ENCODE results near the gene SHOX. TPM values are rescaled to one million over a fixed set of nuclear protein-coding genes. Genes with fewer than 3 reads are reported as not detected.
"Not testable (repeated sequence)": the region's sequence is repeated elsewhere in the genome, so short reads cannot be mapped to it uniquely, and the experiment has no call there.

Gene SHOX
- not detected for total RNA-seq
- long read RNA-seq, donor 1, result 0 reads
- long read RNA-seq, donor 2, result 0 reads

DNA sequence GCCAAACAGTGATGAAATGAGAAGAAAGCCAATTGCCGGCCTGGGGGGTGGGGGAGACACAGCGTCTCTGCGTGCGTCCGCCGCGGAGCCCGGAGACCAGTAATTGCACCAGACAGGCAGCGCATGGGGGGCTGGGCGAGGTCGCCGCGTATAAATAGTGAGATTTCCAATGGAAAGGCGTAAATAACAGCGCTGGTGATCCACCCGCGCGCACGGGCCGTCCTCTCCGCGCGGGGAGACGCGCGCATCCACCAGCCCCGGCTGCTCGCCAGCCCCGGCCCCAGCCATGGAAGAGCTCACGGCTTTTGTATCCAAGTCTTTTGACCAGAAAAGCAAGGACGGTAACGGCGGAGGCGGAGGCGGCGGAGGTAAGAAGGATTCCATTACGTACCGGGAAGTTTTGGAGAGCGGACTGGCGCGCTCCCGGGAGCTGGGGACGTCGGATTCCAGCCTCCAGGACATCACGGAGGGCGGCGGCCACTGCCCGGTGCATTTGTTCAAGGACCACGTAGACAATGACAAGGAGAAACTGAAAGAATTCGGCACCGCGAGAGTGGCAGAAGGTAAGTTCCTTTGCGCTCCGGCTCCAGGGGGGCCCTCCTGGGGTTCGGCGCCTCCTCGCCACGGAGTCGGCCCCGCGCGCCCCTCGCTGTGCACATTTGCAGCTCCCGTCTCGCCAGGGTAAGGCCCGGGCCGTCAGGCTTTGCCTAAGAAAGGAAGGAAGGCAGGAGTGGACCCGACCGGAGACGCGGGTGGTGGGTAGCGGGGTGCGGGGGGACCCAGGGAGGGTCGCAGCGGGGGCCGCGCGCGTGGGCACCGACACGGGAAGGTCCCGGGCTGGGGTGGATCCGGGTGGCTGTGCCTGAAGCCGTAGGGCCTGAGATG is at the start of gene SHOX:
Gene SHOX (plus strand): TSS at position 180 of the 885 bp plus-strand sequence. CDS start 107 bp downstream, at position 287.
- intact Hi-C loops (cut with DNase I), result no loop called here
- peak; percentile 72 for DNase-seq (ENCODE audit: low spot score)

DNA sequence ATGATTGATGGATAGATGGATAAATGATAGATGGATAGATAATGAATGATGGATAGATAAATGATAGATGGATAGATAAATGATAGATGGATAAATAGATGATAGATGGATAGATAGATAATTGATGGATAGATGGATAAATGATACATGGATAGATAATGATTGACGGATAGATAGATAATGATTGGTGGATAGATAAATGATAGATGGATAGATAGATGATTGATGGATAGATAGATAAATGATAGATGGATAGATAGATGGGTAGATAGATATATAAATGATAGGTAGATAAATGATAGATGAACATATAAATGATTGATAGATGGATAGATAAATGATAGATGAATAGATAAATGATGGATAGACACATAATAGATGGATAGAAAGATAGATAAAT is 49.5 kb upstream of the SHOX start:
- DNase-seq (ENCODE audit: low spot score), result no peak
- intact Hi-C loops (cut with DNase I), result no loop called here

DNA sequence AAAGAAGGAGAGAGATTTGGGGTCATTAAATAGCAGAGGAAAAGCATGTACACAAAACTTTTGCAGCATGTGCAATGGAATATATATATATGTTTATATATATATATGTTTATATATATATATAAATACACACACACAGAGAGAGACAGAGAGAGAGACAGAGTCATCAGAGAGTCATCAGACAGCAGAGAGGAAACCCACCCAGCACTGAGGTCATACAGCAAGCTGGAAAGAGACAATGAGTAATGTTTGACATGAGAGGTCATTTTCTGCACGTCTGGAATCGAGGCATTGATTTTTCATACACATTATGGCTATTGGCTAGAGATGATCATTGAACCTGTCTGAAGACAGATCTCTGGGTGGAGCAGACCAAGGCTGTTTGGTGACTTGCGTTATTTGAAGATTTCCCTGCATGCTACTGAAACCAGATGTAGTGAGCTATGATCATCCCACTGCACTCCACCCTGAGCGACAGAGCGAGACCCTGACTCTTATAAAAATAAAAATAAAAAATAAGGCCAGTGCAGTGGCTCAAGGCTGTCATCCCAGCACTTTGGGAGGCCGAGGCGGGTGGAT is 48.8 kb upstream of the SHOX start:
- DNase-seq (ENCODE audit: low spot score), result no peak
- intact Hi-C loops (cut with DNase I), result no loop called here

DNA sequence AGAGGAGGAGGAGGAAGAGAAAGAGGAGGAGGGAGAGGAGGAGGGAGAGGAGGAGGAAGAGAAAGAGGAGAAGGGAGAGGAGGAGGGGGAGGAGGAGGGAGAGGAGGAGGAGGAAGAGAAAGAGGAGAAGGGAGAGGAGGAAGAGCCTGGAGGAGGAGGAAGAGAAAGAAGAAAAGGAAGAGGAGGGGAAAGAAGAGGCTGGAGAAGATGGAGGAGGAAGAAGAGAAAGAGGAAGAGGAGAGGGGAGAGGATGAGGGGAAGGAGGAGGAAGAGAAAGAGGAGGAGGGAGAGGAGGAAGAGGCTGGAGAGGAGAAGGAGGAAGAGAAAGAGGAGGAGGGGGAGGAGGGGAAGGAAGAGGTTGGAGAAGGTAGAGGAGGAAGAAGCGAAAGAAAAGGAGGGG is 46.0 kb upstream of the SHOX start:
- DNase-seq (ENCODE audit: low spot score), result no peak
- intact Hi-C loops (cut with DNase I), result no loop called here

- DNase-seq (ENCODE audit: low spot score), result no peak
- intact Hi-C loops (cut with DNase I), result no loop called here
Observed at GRCh38 chrX:585115-585808, 45.3 kb upstream of the SHOX start.

DNA sequence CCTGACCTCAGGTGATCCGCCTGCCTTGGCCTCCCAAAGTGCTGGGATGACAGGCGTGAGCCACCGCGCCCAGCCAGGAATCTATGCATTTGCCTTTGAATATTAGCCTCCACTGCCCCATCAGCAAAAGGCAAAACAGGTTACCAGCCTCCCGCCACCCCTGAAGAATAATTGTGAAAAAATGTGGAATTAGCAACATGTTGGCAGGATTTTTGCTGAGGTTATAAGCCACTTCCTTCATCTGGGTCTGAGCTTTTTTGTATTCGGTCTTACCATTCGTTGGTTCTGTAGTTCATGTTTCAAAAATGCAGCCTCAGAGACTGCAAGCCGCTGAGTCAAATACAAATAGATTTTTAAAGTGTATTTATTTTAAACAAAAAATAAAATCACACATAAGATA is 44.2 kb upstream of the SHOX start:
- DNase-seq (ENCODE audit: low spot score), result no peak
- intact Hi-C loops (cut with DNase I), result no loop called here

GRCh38 chrX:589261-589660 is 41.3 kb upstream of the SHOX start:
- DNase-seq (ENCODE audit: low spot score); intact Hi-C loops (cut with DNase I): not testable (repeated sequence)

DNA sequence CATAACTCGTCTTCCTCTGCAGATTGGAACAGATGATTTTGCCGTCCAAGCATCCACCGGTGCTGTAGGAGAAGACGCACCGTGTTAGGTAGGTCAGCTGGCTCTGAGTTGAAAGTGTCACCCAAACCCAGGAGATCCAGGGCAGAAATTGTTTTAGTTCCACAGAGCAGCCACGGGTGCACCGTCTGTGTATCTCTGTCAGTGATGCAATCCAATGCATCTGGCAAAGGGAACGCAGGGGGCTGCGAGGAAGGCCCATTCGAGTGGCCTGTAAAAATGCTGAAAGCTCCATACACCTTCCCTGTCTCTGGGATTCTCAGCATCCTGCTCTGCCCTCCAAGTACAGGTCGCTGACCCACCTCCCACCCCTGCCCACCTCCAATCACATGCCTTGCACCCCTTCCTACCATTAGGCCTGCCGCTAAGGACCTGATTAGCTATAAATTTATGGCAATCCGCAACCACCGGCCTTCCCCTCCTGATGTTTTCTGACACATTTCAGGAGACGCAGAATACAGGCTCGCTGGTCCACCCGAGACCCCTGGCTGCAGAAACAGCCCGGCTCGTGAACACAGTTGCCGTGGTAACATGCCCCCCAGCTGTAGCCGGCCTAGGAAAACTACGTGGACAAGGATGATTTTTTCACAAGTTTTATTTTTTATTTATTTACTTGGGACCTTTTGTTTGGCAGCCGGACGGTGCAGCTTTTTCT is 39.7 kb upstream of the SHOX start:
- DNase-seq (ENCODE audit: low spot score), result no peak
- intact Hi-C loops (cut with DNase I), result no loop called here

DNA sequence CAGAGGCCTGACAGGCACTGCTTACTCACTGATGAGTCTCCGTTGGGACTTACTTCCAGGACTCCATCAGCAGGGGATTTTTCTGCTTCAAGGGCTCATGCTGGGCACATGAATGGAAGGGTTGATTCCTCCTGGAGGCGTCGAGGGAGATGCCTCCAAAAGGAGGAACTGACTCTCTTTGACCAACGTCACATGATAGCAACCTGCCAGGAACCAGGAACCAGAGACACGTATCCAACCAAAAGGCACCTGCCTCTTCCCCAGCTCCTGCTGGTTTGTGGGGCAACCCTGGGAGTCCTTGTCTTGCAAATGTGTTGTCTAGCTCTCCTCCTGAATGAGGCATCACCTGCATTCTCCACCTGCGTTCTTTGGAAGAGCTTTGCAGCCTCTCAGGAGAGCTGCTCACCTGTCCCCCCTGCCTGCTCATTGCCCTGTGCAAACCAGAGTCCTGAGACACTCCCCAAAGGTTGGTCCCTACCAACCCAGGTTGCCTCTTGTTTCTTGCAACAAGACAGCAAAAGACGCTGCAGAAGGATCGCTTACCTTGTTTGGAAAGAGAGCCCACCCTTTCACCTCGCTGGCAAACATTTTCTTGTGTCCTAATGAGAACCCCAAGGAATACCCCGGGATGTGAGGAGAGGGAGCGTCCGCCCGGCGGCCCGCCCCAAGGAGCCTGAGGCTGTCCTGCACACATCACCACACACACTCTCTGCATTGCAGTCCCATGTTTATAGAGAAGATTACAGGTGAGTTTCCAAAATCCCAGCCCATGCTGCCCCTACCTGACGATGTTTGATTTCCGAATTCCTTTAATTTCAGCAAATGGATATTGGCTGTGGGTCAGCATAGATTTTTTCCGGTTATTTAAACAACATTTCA is 30.5 kb upstream of the SHOX start:
- intact Hi-C loops (cut with DNase I), result no loop called here
- DNase-seq (ENCODE audit: low spot score), result no peak

GRCh38 chrX:603029-603428 is 27.6 kb upstream of the SHOX start:
- intact Hi-C loops (cut with DNase I); DNase-seq (ENCODE audit: low spot score): not testable (repeated sequence)

DNA sequence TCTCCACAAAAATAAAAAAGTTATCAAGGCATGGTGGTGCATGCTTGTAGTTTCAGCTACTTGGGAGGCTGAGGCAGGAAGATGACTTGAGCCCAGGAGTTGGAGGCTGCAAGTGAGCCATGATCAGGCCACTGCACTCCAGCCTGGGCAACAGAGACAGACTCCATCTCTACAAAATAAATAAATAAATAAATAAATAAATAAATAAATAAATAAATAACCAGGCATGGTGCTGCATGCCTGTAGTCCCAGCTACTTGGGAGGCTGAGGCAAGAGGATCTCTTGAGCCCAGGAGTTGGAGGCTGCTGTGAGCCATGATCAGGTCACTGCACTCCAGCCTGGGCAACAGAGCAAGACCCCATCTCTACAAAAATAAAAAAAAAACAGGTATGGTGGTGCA is 26.0 kb upstream of the SHOX start:
- intact Hi-C loops (cut with DNase I); DNase-seq (ENCODE audit: low spot score): not testable (repeated sequence)

DNA sequence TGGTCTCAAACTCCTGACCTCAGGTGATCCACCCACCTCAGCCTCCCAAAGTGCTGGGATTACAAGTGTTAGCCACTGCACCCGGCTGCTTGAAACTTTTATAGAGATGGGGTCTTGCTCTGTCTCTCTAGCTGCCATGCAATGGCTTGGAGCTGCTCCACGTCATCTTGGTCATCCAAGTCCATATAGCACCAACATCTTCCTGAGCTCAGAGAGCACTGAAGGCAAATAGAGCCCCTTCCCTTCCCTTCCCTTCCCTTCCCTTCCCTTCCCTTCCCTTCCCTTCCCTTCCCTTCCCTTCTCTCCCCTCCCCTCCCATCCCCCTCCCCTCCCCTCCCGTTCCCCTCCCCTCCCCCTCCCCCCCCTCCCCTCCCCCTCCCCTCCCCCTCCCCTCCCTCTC is 22.5 kb upstream of the SHOX start:
- DNase-seq (ENCODE audit: low spot score); intact Hi-C loops (cut with DNase I): not testable (repeated sequence)

GRCh38 chrX:614136-614535 is 16.5 kb upstream of the SHOX start:
- intact Hi-C loops (cut with DNase I), result no loop called here
- no peak for DNase-seq (ENCODE audit: low spot score)

- DNase-seq (ENCODE audit: low spot score), result no peak
- intact Hi-C loops (cut with DNase I), result no loop called here
Observed at GRCh38 chrX:617401-617800, 13.2 kb upstream of the SHOX start.

GRCh38 chrX:617891-618290 is 12.7 kb upstream of the SHOX start:
- DNase-seq (ENCODE audit: low spot score), result no peak
- intact Hi-C loops (cut with DNase I), result no loop called here

GRCh38 chrX:618304-618703 is 12.3 kb upstream of the SHOX start:
- DNase-seq (ENCODE audit: low spot score); intact Hi-C loops (cut with DNase I): not testable (repeated sequence)

DNA sequence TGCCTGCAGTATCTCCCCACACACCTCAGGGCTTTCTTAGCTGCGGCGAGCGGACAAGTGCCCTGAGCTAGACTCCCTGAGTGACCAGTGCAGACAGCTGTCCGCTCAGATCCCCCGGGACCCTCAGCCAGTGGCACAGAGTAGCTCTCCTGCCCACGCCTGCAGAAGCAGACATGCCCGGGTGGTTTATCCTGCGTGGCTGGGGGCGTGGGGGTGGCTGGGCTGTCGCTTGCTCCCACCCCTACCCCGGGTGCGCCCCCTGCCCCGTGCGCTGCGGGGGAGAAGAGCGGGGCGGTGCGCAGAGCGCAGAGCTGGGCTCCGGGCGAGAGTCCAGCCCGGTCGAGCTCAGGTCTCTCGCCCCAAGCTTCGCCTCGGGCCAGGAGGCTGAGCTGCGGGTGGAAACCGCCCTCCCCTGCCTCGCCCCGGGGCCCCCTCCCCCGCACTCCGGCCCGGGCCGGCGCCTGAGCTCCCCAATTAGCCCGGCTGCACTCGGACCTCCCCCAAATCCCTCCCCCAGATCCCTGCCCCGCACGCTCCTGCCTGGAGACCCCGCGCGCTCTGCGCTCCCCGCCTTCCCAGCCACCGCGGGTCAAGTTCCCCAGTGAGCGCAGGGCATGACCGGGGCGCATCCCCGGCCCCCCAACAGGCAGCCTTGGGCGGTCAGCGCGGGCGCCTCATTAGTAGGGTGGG is 11.7 kb upstream of the SHOX start:
- DNase-seq (ENCODE audit: low spot score), result no peak
- intact Hi-C loops (cut with DNase I), result no loop called here

DNA sequence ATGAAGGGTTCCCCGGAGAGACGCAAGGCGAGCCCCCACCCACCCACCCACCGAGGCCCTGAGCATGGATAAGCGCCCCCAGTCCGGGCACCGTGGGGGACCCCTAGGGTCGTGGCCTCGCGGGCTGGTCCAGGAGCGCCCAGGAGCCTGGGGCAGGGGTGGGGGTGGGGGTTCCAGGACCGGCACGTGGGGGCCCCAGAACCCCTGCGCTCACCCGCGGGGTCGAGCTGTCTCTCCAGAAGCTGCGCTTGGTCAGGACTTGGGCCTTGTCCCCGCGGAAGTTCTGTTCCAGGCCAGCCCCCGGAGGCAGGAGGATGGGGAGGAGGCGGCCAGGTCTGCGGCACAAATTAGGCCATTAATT is 11.2 kb upstream of the SHOX start:
- intact Hi-C loops (cut with DNase I), result no loop called here
- DNase-seq (ENCODE audit: low spot score), result no peak
